Stimulated activated effector memory CD8-positive, alpha-beta T cell treated with anti-CD3 and anti-CD28 coated beads, Interleukin-12 subunit alpha, Interleukin-12 subunit beta, amount 100 ng/mL, for 72 hours (primary cell): ENCODE results near the gene MAT2A.
"Not testable (repeated sequence)": the region's sequence is repeated elsewhere in the genome, so short reads cannot be mapped to it uniquely, and the experiment has no call there.

Experiments used
- ATAC-seq: fragments of 150-1000 bp; cut with Tn5 transposase; 2 replicates; pipeline ENCODE4 v1.10.0; 2021
- DNase-seq, 2 donors: peaks; one replicate each; pipeline ENCODE4 v3.0.0; 2021 to 2022; ENCODE audit warnings: low spot score in 2 of 2
- H3K27ac Mint-ChIP-seq: one replicate; pipeline ENCODE4 v1.8.0; 2022; ENCODE audit warnings: mild to moderate bottlenecking, mixed read lengths
- H3K36me3 Mint-ChIP-seq: one replicate; pipeline ENCODE4 v1.8.0; 2022; ENCODE audit warnings: mild to moderate bottlenecking, mixed read lengths
- H3K4me1 Mint-ChIP-seq: one replicate; pipeline ENCODE4 v1.8.0; 2022; ENCODE audit warnings: mixed read lengths
- H3K4me3 Mint-ChIP-seq: one replicate; pipeline ENCODE4 v1.8.0; 2022; ENCODE audit warnings: mild to moderate bottlenecking, mixed read lengths
- H3K9me3 Mint-ChIP-seq: one replicate; pipeline ENCODE4 v1.8.0; 2022; ENCODE audit warnings: mixed read lengths

The MAT2A gene

GRCh38 chr2:85539361-85540132, 579 bp downstream of the MAT2A start:
- Mint-ChIP-seq H3K36me3 (peaks cover 67% of the 10 kb centered on the region), H3K9me3 (no peaks in the 10 kb centered on the region), H3K27ac (peak overlapping the region; percentile 98), H3K4me1 (peaks cover 53% of the 10 kb centered on the region), H3K4me3 (peak overlapping the region; percentile 92)
- DNase-seq (peak; percentile 68 to 89), ATAC-seq (peak; percentile 60)

GRCh38 chr2:85540133-85540648, 1.2 kb downstream of the MAT2A start:
- DNase-seq (no peak), ATAC-seq (no peak)
- Mint-ChIP-seq H3K9me3 (no peaks in the 10 kb centered on the region), H3K4me3 (peak overlapping the region; percentile 92), H3K36me3 (peaks cover 73% of the 10 kb centered on the region), H3K4me1 (peaks cover 54% of the 10 kb centered on the region), H3K27ac (peak overlapping the region; percentile 98)

GRCh38 chr2:85541262-85541661, 2.3 kb downstream of the MAT2A start:
- Mint-ChIP-seq H3K4me1 (peaks cover 51% of the 10 kb centered on the region), H3K27ac (peak overlapping the region; percentile 98), H3K36me3 (peaks cover 84% of the 10 kb centered on the region), H3K9me3 (no peaks in the 10 kb centered on the region), H3K4me3 (peak overlapping the region; percentile 92)
- DNase-seq (no peak), ATAC-seq (no peak)

GRCh38 chr2:85541753-85542457, 2.9 kb downstream of the MAT2A start:
- peak overlapping the region; percentile 92 for H3K4me3 Mint-ChIP-seq
- DNase-seq (no peak), ATAC-seq (no peak)
- no peaks in the 10 kb centered on the region for H3K9me3 Mint-ChIP-seq
- H3K4me1 Mint-ChIP-seq: peaks cover 49% of the 10 kb centered on the region
- H3K27ac Mint-ChIP-seq: peak overlapping the region; percentile 98
- H3K36me3 Mint-ChIP-seq: peaks cover 90% of the 10 kb centered on the region

- Mint-ChIP-seq H3K9me3 (no peaks in the 10 kb centered on the region), H3K27ac (peak overlapping the region; percentile 98), H3K36me3 (peaks cover 99% of the 10 kb centered on the region), H3K4me1 (peaks cover 41% of the 10 kb centered on the region), H3K4me3 (peak overlapping the region; percentile 92)
- no peak for DNase-seq
- no peak for ATAC-seq
Measured at GRCh38 chr2:85542777-85543176, 3.8 kb downstream of the MAT2A start.

- not testable (repeated sequence) for H3K9me3 Mint-ChIP-seq, H3K4me3 Mint-ChIP-seq, DNase-seq, ATAC-seq
- Mint-ChIP-seq H3K36me3 (peaks cover 96% of the 10 kb centered on the region), H3K27ac (peak overlapping the region; percentile 98), H3K4me1 (peaks cover 37% of the 10 kb centered on the region)
Measured at GRCh38 chr2:85544254-85544691, 5.3 kb downstream of the MAT2A start.

- Mint-ChIP-seq H3K27ac (peak overlapping the region; percentile 77), H3K36me3 (peaks cover 96% of the 10 kb centered on the region), H3K4me1 (peaks cover 35% of the 10 kb centered on the region)
- DNase-seq, H3K4me3 Mint-ChIP-seq, ATAC-seq, H3K9me3 Mint-ChIP-seq: not testable (repeated sequence)
Measured at GRCh38 chr2:85544915-85545779, 6.2 kb downstream of the MAT2A start.

GRCh38 chr2:85545780-85546240, 6.8 kb downstream of the MAT2A start:
- Mint-ChIP-seq H3K36me3 (peaks cover 96% of the 10 kb centered on the region), H3K4me3 (no peak overlapping the region), H3K27ac (peak overlapping the region; percentile 77), H3K9me3 (no peaks in the 10 kb centered on the region), H3K4me1 (peaks cover 29% of the 10 kb centered on the region)
- ATAC-seq (peak; percentile 4), DNase-seq (no peak)

GRCh38 chr2:85547089-85547858, 8.3 kb downstream of the MAT2A start:
- peaks cover 17% of the 10 kb centered on the region for H3K4me1 Mint-ChIP-seq
- H3K4me3 Mint-ChIP-seq: no peak overlapping the region
- peak overlapping the region; percentile 77 for H3K27ac Mint-ChIP-seq
- ATAC-seq: no peak
- DNase-seq: no peak
- peaks cover 96% of the 10 kb centered on the region for H3K36me3 Mint-ChIP-seq
- H3K9me3 Mint-ChIP-seq: no peaks in the 10 kb centered on the region

GRCh38 chr2:85547859-85548607, 9.1 kb downstream of the MAT2A start:
- H3K4me3 Mint-ChIP-seq: no peak overlapping the region
- peaks cover 10% of the 10 kb centered on the region for H3K4me1 Mint-ChIP-seq
- H3K27ac Mint-ChIP-seq: peak overlapping the region; percentile 77
- H3K36me3 Mint-ChIP-seq: peaks cover 95% of the 10 kb centered on the region
- no peaks in the 10 kb centered on the region for H3K9me3 Mint-ChIP-seq
- DNase-seq (no peak), ATAC-seq (no peak)

GRCh38 chr2:85548608-85548900, 9.6 kb downstream of the MAT2A start:
- H3K4me1 Mint-ChIP-seq: peaks cover 7% of the 10 kb centered on the region
- DNase-seq (no peak), ATAC-seq (no peak)
- H3K9me3 Mint-ChIP-seq: no peaks in the 10 kb centered on the region
- H3K27ac Mint-ChIP-seq: peak overlapping the region; percentile 77
- no peak overlapping the region for H3K4me3 Mint-ChIP-seq
- H3K36me3 Mint-ChIP-seq: peaks cover 95% of the 10 kb centered on the region

- no peak overlapping the region for H3K4me3 Mint-ChIP-seq
- H3K27ac Mint-ChIP-seq: peak overlapping the region; percentile 77
- H3K4me1 Mint-ChIP-seq: peaks cover 5% of the 10 kb centered on the region
- H3K36me3 Mint-ChIP-seq: peaks cover 95% of the 10 kb centered on the region
- no peaks in the 10 kb centered on the region for H3K9me3 Mint-ChIP-seq
- DNase-seq (no peak), ATAC-seq (no peak)
Measured at GRCh38 chr2:85549095-85549494, 10.1 kb downstream of the MAT2A start.

GRCh38 chr2:85549826-85550225, 10.9 kb downstream of the MAT2A start:
- Mint-ChIP-seq H3K9me3 (no peaks in the 10 kb centered on the region), H3K4me3 (no peak overlapping the region), H3K4me1 (no peaks in the 10 kb centered on the region), H3K27ac (peak overlapping the region; percentile 50), H3K36me3 (peaks cover 95% of the 10 kb centered on the region)
- DNase-seq (no peak), ATAC-seq (no peak)

GRCh38 chr2:85550486-85550885, 11.5 kb downstream of the MAT2A start:
- no peak for ATAC-seq
- no peak for DNase-seq
- Mint-ChIP-seq H3K4me3 (no peak overlapping the region), H3K36me3 (peaks cover 95% of the 10 kb centered on the region), H3K27ac (peak overlapping the region; percentile 50), H3K9me3 (no peaks in the 10 kb centered on the region), H3K4me1 (no peaks in the 10 kb centered on the region)
